ENCODE data around the gene CCDC171. TPM values are rescaled to one million over a fixed set of nuclear protein-coding genes. Genes with fewer than 3 reads are reported as not detected.
"Not testable (repeated sequence)": the region's sequence is repeated elsewhere in the genome, so short reads cannot be mapped to it uniquely, and the experiment has no call there.

The CCDC171 gene
- total RNA-seq, 2 donors from 2014 or later = 0.90 to 1.4 TPM

DNA sequence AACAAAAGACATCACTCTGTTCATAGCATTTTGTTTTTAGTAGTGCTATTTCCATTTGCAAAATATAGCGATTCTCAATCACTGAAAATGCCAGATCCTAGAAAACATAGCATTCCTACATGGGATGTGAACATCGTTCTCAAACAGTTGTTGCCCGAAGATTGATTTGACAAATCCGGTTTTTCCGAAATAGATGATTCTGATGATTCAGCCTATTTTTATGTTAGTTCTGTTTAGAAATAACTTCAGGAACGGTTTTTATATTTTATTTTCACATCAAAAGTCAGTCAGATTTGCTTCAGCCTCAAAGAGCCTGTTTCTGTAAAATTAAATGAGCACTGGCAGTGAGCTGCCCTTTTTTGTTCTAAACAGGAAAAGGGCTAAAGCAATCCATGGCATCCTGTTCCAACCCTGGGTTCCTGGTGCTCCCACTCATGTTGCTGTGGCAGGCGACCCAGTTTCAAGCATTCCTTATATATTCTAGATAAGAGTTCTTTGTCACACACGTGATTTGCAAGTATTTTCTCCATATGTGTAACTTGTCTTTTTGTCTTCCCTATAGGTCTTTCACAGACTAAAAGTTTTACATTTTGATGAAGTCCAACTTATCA lies 27.9 kb upstream of the CCDC171 start:
- H3K36me3 ChIP-seq = no peaks in the 10 kb centered on the region

GRCh38 chr9:15525958-15526357 lies 26.9 kb upstream of the CCDC171 start:
- no peak for DNase-seq (ENCODE audit: low spot score)
- no peak overlapping the region for H3K4me3 ChIP-seq

More for the DNA sequence above, 27.9 kb upstream of the CCDC171 start:
- H3K4me3 ChIP-seq = no peak overlapping the region
- no peak overlapping the region for H3K27ac ChIP-seq
- no peak for TF ChIP-seq CTCF (IDR thresholded peaks at IDR 0.05)
- no peaks in the 10 kb centered on the region for H3K9me3 ChIP-seq
- no peak for DNase-seq (ENCODE audit: low spot score)
- no peaks in the 10 kb centered on the region for H3K27me3 ChIP-seq
- H3K4me1 ChIP-seq = no peaks in the 10 kb centered on the region

GRCh38 chr9:15527035-15527434 lies 25.8 kb upstream of the CCDC171 start:
- not testable (repeated sequence) for H3K27ac ChIP-seq; H3K27me3 ChIP-seq; H3K9me3 ChIP-seq; H3K4me3 ChIP-seq; DNase-seq (ENCODE audit: low spot score); H3K36me3 ChIP-seq; H3K4me1 ChIP-seq

More at GRCh38 chr9:15525958-15526357, 26.9 kb upstream of the CCDC171 start:
- H3K4me1 ChIP-seq = no peaks in the 10 kb centered on the region
- H3K36me3 ChIP-seq = no peaks in the 10 kb centered on the region
- H3K9me3 ChIP-seq = no peaks in the 10 kb centered on the region
- TF ChIP-seq CTCF (IDR thresholded peaks at IDR 0.05) = no peak
- H3K27me3 ChIP-seq = no peaks in the 10 kb centered on the region
- no peak overlapping the region for H3K27ac ChIP-seq

DNA sequence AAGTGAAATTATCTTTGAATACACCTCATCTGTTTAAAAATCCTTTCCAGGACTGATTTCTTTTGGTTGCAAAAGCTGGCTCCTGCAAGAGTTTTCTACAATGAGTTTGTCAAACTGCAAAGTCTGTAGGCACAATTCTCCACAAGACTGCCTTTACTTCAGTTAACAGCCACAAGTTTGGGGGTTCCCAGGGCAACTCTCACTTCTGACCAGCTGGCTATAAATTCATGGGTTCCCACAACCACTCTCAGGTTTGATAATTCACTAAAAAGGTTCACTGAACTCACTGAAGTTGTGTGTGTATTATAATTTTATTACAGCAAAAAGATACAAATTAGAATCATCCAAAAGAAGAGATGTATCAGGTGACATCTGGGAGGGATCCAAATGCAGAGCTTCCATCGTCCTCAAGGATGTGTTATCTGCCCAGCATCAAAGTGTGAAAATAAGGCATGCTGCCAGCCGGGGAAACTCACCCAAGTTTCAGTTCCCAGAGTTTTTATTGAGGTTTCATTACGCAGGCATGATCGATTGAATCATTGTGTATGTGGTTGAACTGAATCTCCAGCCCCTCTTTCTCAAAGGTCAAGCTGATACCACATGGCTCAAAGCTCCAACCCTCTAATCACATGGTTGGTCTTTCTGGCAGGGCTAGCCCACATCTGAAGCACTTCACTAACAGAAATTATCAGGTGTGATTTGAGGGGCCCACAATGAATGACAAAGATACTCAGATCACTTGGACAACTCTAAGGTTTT lies 23.1 kb upstream of the CCDC171 start:
- Histone ChIP-seq H3K27ac (no peak overlapping the region), H3K36me3 (no peaks in the 10 kb centered on the region), H3K4me3 (no peak overlapping the region), H3K4me1 (no peaks in the 10 kb centered on the region), H3K9me3 (no peaks in the 10 kb centered on the region), H3K27me3 (no peaks in the 10 kb centered on the region)
- DNase-seq (ENCODE audit: low spot score) = no peak
- no peak for TF ChIP-seq CTCF (IDR thresholded peaks at IDR 0.05)

- Histone ChIP-seq H3K4me3 (no peak overlapping the region), H3K27ac (no peak overlapping the region), H3K4me1 (no peaks in the 10 kb centered on the region), H3K9me3 (no peaks in the 10 kb centered on the region), H3K36me3 (no peaks in the 10 kb centered on the region), H3K27me3 (no peaks in the 10 kb centered on the region)
- no peak for TF ChIP-seq CTCF (IDR thresholded peaks at IDR 0.05)
- DNase-seq (ENCODE audit: low spot score) = no peak
Observed at GRCh38 chr9:15531380-15531779, 21.5 kb upstream of the CCDC171 start.

DNA sequence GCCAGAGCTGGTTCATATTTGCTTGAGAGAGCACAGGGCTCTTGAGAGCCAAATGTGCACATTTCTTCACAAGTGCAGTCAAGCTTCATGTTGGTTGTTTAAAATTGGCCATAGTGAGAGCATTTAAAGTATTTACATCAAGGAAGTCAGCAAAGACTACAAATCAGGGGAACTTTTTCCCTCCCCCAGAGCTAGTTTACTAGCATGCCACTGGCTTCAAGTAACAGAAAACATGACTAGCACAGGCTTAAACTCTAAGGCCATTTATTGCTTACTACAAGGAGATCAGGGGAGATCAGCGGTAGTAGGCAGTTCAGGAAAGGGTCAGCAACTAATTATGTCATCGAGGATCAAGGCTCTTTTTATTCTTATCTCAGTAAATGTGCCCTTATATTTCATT lies 11.0 kb upstream of the CCDC171 start:
- no peaks in the 10 kb centered on the region for H3K4me1 ChIP-seq
- no peak overlapping the region for H3K4me3 ChIP-seq
- TF ChIP-seq CTCF (IDR thresholded peaks at IDR 0.05) = no peak
- no peak overlapping the region for H3K27ac ChIP-seq
- no peaks in the 10 kb centered on the region for H3K36me3 ChIP-seq
- DNase-seq (ENCODE audit: low spot score) = no peak
- H3K9me3 ChIP-seq = no peaks in the 10 kb centered on the region
- H3K27me3 ChIP-seq = no peaks in the 10 kb centered on the region

Measured in right atrium auricular region (tissue), 2 donors.